ENCODE data around the gene RELN. TPM values are rescaled to one million over a fixed set of nuclear protein-coding genes. Genes with fewer than 3 reads are reported as not detected.

RELN gene
- total RNA-seq, 1 donor from 2014 or later = not detected

DNA sequence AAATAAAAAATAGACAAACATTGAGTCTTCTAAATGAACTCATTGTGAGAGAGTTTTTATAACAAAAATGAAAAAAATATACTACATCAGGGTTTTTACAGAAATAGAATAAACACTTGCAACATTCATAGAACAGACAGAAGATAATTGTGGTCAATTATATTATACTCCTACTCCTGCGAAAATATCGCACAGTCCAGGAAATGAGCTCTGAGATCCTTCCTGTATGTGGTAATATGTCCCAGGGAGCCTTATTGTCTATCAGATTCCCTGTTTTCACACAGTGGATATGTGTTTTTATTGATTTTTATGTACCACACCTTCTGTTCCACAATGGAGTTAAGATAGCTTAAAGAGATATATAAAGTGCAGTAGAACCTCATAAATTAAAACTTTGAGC lies 27.5 kb upstream of the RELN start:
- Mint-ChIP-seq H3K27me3 (ENCODE audit: low read depth) (peaks cover 15% of the 10 kb centered on the region), H3K27ac (ENCODE audit: unreplicated experiment) (no peak overlapping the region)

DNA sequence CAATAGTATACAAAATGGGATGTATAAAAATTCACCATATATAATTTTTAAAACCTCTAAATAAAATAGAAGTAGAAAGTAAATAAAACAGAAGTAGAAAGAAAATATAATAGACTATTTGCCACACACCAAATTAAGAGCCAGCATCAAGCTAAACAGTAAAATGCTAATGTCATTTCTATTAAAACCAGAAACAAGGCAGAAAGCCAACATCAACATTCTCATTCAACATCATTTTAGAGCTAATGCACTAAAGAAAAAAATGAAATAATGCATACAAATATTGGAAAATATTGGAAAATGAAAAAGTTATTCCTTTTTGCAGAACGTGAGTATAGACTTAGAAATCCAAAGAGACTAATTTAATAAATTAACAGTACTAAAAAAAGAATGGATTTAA lies 23.4 kb upstream of the RELN start:
- TF ChIP-seq CTCF (IDR thresholded peaks at IDR 0.05) = no peak
- no peaks in the 10 kb centered on the region for H3K36me3 Mint-ChIP-seq (ENCODE audit: low read depth)
- H3K4me1 Mint-ChIP-seq (ENCODE audit: low read depth) = no peaks in the 10 kb centered on the region
- H3K27me3 Mint-ChIP-seq (ENCODE audit: low read depth) = peaks cover 16% of the 10 kb centered on the region
- DNase-seq (ENCODE audit: low spot score) = no peak
- H3K27ac Mint-ChIP-seq (ENCODE audit: unreplicated experiment) = no peak overlapping the region
- no peaks in the 10 kb centered on the region for H3K9me3 Mint-ChIP-seq (ENCODE audit: low read depth)
- no peak overlapping the region for H3K4me3 Mint-ChIP-seq (ENCODE audit: unreplicated experiment)

More for the DNA sequence above, 27.5 kb upstream of the RELN start:
- Mint-ChIP-seq H3K36me3 (ENCODE audit: low read depth) (no peaks in the 10 kb centered on the region), H3K9me3 (ENCODE audit: low read depth) (no peaks in the 10 kb centered on the region), H3K4me1 (ENCODE audit: low read depth) (no peaks in the 10 kb centered on the region), H3K4me3 (ENCODE audit: unreplicated experiment) (no peak overlapping the region)
- no peak for DNase-seq (ENCODE audit: low spot score)
- no peak for TF ChIP-seq CTCF (IDR thresholded peaks at IDR 0.05)

GRCh38 chr7:104011829-104012228 lies 22.4 kb upstream of the RELN start:
- H3K9me3 Mint-ChIP-seq (ENCODE audit: low read depth) = no peaks in the 10 kb centered on the region
- no peak for TF ChIP-seq CTCF (IDR thresholded peaks at IDR 0.05)
- H3K36me3 Mint-ChIP-seq (ENCODE audit: low read depth) = no peaks in the 10 kb centered on the region
- no peak overlapping the region for H3K4me3 Mint-ChIP-seq (ENCODE audit: unreplicated experiment)
- peaks cover 11% of the 10 kb centered on the region for H3K27me3 Mint-ChIP-seq (ENCODE audit: low read depth)
- no peak for DNase-seq (ENCODE audit: low spot score)
- no peak overlapping the region for H3K27ac Mint-ChIP-seq (ENCODE audit: unreplicated experiment)
- no peaks in the 10 kb centered on the region for H3K4me1 Mint-ChIP-seq (ENCODE audit: low read depth)

DNA sequence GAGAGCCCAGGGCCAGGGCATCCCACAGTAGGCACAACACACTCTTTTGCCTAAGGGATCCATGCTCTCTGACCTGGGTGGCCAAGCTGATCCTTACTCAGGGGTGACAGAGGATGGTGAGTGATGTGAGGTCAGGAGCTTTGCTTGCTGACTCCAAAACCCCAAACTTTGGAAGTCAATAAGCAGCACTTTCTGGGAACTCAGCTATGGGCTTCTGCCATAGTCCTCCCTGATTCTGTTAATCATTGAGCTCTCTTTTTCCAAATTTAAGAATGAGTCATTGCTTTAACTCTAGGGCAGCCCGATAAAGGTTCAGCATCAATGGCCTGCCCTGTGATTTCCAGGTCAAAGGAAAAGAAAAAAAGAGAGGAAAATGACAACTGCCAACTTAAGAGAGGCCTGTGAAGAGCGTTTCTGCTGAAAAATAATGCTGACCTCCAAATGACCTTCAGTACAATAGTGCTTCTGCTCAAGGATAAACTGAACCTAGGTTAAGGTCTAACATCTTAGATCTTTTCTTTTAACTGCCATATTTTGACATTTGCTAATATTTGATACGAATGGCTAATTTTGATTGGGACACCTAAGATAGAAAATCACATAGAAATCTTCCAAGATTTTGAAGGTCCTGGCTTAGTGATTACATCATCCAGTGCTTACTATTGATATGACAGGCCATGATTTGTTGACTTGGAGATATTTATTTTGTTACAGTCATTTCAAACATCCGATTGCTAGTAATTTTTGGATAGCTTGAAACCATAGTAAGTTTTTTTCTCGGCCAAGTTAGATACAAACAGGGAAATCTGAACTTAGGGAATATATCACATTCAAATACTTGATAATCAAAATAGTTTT lies 20.8 kb upstream of the RELN start:
- Mint-ChIP-seq H3K27me3 (ENCODE audit: low read depth) (peaks cover 6% of the 10 kb centered on the region), H3K27ac (ENCODE audit: unreplicated experiment) (no peak overlapping the region), H3K9me3 (ENCODE audit: low read depth) (no peaks in the 10 kb centered on the region), H3K4me1 (ENCODE audit: low read depth) (no peaks in the 10 kb centered on the region), H3K36me3 (ENCODE audit: low read depth) (no peaks in the 10 kb centered on the region), H3K4me3 (ENCODE audit: unreplicated experiment) (no peak overlapping the region)
- no peak for TF ChIP-seq CTCF (IDR thresholded peaks at IDR 0.05)
- DNase-seq (ENCODE audit: low spot score) = no peak

DNA sequence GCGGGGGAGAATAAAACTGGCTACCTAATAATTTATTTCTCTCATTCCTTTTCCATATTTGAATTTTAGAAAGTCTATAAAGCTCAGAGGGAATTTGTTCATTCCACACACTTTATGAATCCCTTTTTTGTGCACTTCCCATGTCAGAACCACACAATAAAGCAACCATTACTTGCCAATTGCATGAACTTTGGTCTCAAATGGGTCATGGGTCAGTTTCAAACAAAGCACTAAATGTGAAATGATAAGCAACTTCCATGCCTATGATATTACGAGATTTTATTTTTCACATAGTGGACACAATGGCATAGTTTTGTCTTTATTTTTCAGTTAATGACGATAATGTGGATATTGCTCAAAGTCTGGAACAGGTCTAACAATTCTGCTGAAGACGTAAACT lies 18.6 kb upstream of the RELN start:
- Mint-ChIP-seq H3K4me1 (ENCODE audit: low read depth) (no peaks in the 10 kb centered on the region), H3K27ac (ENCODE audit: unreplicated experiment) (no peak overlapping the region), H3K9me3 (ENCODE audit: low read depth) (no peaks in the 10 kb centered on the region), H3K36me3 (ENCODE audit: low read depth) (no peaks in the 10 kb centered on the region), H3K4me3 (ENCODE audit: unreplicated experiment) (no peak overlapping the region), H3K27me3 (ENCODE audit: low read depth) (peaks cover 6% of the 10 kb centered on the region)
- no peak for DNase-seq (ENCODE audit: low spot score)
- no peak for TF ChIP-seq CTCF (IDR thresholded peaks at IDR 0.05)

Measured in chondrocyte (in vitro differentiated cells).